IPS DF 4.7 (cell line): ENCODE measurements around the gene PIRT.

Experiments
- DNase-seq: peaks from one replicate; pipeline ENCODE4 v3.0.0-alpha.2; 2013; ENCODE audit warnings: low spot score; ENCODE audit errors: extremely low read depth

Gene PIRT

GRCh38 chr17:10790491-10791401, 47.1 kb downstream of the PIRT start:
- no peak for DNase-seq

GRCh38 chr17:10789694-10790271, 48.1 kb downstream of the PIRT start:
- DNase-seq = no peak

- no peak for DNase-seq
These were observed 50.4 kb downstream of the PIRT start for GRCh38 chr17:10787306-10788045.

- no peak for DNase-seq
These were observed 52.6 kb downstream of the PIRT start for GRCh38 chr17:10785295-10785694.

GRCh38 chr17:10779609-10780008, 58.3 kb downstream of the PIRT start:
- no peak for DNase-seq

- DNase-seq = no peak
These were observed 60.0 kb downstream of the PIRT start for GRCh38 chr17:10777890-10778289.

GRCh38 chr17:10777131-10777807, 60.6 kb downstream of the PIRT start:
- DNase-seq = no peak

- DNase-seq = no peak
These were observed 61.5 kb downstream of the PIRT start for GRCh38 chr17:10776381-10776780.

GRCh38 chr17:10775740-10776356, 62.0 kb downstream of the PIRT start:
- DNase-seq = no peak

GRCh38 chr17:10775058-10775457, 62.8 kb downstream of the PIRT start:
- no peak for DNase-seq

GRCh38 chr17:10773391-10773790, 64.5 kb downstream of the PIRT start:
- DNase-seq = no peak
